HUES48 (cell line): ENCODE data around the gene C19orf85.
"Not testable (repeated sequence)": the region's sequence is repeated elsewhere in the genome, so short reads cannot be mapped to it uniquely, and the experiment has no call there.

Experiments
- H3K27ac ChIP-seq: one replicate; pipeline ENCODE4 v1.7.0; 2013; ENCODE audit warnings: low read depth, low read length, inconsistent platforms
- H3K27me3 ChIP-seq: 2 replicates; pipeline ENCODE4 v1.6.1; 2013; ENCODE audit warnings: mild to moderate bottlenecking, low read length; ENCODE audit not compliant: control insufficient read depth, insufficient read depth
- H3K36me3 ChIP-seq: 2 replicates; pipeline ENCODE4 v1.6.1; 2013; ENCODE audit warnings: low read length; ENCODE audit not compliant: control insufficient read depth, insufficient read depth
- H3K4me1 ChIP-seq: 2 replicates; pipeline ENCODE4 v1.6.1; 2013; ENCODE audit warnings: mild to moderate bottlenecking, low read length; ENCODE audit not compliant: control insufficient read depth, insufficient read depth
- H3K4me3 ChIP-seq: 2 replicates; pipeline ENCODE4 v1.5.1; 2013; ENCODE audit warnings: mild to moderate bottlenecking, low read depth, low read length
- H3K9ac ChIP-seq: 2 replicates; pipeline ENCODE4 v1.6.1; 2013; ENCODE audit warnings: mild to moderate bottlenecking, low read depth, low read length, moderate library complexity
- H3K9me3 ChIP-seq: 2 replicates; pipeline ENCODE4 v1.6.1; 2013; ENCODE audit warnings: low read length; ENCODE audit not compliant: control insufficient read depth, insufficient read depth

C19orf85 gene

DNA sequence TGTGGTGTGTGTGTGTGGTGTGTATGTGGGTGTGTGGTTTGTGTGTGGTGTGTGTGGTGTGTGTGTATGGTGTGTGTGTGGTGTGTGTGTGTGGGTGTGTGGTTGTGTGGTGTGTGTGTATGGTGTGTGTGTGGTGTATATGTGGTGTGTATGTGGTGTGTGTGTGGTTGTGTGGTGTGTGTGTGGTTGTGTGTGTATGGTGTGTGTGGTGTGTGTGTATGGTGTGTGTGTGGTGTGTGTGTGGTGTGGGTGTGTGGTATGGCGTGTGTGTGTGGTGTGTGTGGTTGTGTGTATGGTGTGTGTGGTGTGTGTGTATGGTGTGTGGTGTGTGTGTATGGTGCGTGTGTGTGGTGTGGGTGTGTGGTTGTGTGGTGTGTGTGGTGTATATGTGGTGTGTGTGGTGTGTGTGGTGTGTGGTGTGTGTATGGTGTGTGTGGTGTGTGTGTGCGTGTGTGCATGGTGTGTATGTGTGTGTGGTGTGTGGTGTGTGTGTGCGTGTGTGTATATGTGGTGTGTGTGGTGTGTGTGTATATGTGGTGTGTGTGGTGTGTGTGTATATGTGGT is 30.1 kb downstream of the C19orf85 start:
- no peaks in the 10 kb centered on the region for H3K4me1 ChIP-seq
- H3K27ac ChIP-seq: no peak overlapping the region
- H3K27me3 ChIP-seq: peaks cover 15% of the 10 kb centered on the region
- no peak overlapping the region for H3K4me3 ChIP-seq
- H3K36me3 ChIP-seq: no peaks in the 10 kb centered on the region
- H3K9ac ChIP-seq: no peak overlapping the region
- H3K9me3 ChIP-seq: no peaks in the 10 kb centered on the region

DNA sequence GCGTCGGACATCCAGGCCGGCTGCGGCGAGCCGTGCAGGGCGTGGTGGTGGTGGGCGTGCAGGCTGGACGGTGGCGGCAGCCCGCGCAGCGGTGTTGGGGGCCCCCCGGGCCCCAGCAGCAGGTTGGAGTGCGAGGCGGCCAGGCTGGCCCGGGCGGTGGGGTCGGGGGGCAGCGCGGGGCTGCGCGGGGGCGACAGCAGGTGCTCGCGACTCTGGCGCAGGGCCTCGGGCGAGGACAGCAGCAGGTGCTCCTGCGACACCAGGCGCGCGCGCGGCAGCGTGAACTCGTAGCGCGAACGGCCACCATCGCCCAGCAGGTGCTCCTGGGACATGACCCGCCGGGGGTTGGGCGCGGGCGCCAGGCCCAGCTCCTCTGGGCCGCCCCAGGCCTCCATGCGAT is 31.3 kb downstream of the C19orf85 start:
- H3K9me3 ChIP-seq: no peaks in the 10 kb centered on the region
- no peak overlapping the region for H3K27ac ChIP-seq
- 0 out of 2 replicates have a peak, but pooled peaks cover 3% of the 10 kb centered on the region for H3K4me1 ChIP-seq
- H3K4me3 ChIP-seq: no peak overlapping the region
- H3K9ac ChIP-seq: no peak overlapping the region
- no peaks in the 10 kb centered on the region for H3K36me3 ChIP-seq
- peaks cover 3% of the 10 kb centered on the region; the same call in 1 of the 2 replicates for H3K27me3 ChIP-seq

DNA sequence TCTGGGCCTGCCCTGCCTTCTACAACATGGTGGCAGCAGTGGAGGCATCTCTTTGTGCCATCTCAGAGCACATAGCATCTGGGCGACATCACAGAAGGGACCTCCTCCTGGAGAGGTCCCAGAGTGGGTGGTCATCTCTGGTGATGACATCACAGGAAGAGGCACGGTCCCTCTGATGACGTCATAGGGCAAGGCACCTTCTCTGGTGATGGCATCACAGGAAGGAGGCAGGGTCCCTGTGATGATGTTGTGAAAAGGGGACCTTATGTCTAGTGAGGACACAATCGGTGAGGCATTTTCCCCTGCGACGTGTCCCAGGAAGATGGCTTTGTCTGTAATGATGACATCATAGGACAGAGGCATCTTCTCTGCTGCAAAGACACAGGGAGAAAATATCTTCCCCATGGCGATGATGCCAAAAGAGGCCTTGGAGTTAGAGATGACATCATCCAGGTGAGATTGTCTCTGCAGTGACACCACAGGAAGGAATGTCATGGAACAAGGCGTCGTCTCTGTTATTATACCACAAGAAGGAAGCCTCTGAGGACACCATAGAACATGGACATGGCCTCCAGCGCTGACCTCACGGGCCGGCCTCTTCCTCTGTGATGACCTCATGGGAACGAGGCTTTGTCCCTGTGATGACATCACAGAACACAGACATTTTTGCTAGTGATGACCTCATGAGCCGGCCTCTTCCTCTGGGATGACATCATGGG is 32.2 kb downstream of the C19orf85 start:
- H3K27me3 ChIP-seq: no peaks in the 10 kb centered on the region
- H3K4me1 ChIP-seq: 0 out of 2 replicates have a peak, but pooled peaks cover 3% of the 10 kb centered on the region
- no peak overlapping the region for H3K9ac ChIP-seq
- H3K36me3 ChIP-seq: no peaks in the 10 kb centered on the region
- no peaks in the 10 kb centered on the region for H3K9me3 ChIP-seq
- no peak overlapping the region for H3K27ac ChIP-seq
- no peak overlapping the region for H3K4me3 ChIP-seq

DNA sequence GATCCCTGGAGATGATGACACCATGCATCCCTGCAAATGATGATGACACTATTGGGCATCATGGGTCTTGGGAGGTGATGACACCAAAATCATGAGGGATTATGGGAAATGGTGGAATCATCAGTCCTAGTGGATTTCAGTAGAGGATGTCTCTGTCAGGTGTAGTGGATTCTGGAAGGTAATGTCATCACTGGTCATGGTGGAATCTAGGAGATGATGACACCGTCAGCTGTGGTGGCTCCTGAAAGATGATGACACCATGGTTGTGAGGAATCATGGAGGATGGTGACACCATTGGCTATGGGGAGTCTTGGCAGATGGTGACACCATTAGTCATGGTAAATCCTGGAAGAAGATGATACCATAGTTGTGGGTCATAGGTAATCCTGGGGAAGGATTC is 33.4 kb downstream of the C19orf85 start:
- Histone ChIP-seq H3K4me1 (0 out of 2 replicates have a peak, but pooled peaks cover 3% of the 10 kb centered on the region), H3K4me3 (no peak overlapping the region), H3K36me3 (no peaks in the 10 kb centered on the region), H3K9ac (no peak overlapping the region), H3K9me3 (no peaks in the 10 kb centered on the region), H3K27ac (no peak overlapping the region), H3K27me3 (no peaks in the 10 kb centered on the region; the same call in 1 of the 2 replicates)

DNA sequence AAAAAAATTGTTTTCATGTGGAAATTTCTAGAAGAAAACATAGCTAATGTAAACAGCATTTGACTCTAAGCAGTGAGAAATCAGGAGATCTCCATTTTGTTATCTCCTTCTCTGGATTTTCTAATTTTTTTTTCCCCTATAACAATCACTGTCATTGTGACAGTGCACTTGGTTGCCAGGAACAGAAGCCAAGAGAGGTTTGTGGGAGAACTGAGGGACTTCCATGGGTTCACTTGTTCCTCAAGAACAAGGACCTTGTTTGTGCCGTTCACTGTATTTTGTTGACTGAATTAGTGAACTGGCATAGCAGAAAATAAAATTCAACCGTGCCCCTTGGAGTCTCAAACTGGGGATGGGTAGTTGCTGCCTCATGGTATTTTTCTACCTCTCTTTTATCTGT is 38.5 kb downstream of the C19orf85 start:
- Histone ChIP-seq H3K9me3 (no peaks in the 10 kb centered on the region), H3K4me3 (no peak overlapping the region), H3K4me1 (0 out of 2 replicates have a peak, but pooled peaks cover 3% of the 10 kb centered on the region), H3K36me3 (no peaks in the 10 kb centered on the region), H3K27me3 (no peaks in the 10 kb centered on the region; the same call in 1 of the 2 replicates), H3K9ac (no peak overlapping the region), H3K27ac (no peak overlapping the region)

DNA sequence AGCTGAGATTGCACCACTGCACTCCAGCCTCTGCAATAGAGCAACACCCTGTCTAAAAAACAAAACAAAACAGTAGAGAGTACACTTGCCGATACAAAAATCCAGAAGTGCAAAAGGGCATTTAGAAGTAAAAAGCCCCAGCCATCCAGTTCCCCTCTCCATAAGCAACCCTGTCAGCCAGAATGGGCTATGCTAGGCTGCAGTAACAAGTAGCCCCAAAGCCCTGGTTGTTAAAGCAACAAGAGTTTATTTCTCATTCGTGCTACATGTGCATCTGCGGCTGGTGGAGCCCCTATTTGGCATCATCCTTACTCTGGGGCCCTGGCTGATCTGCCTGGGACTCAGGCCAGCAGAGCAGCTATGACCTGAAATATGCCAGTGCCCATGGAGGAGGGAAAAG is 40.0 kb downstream of the C19orf85 start:
- Histone ChIP-seq H3K9me3 (no peaks in the 10 kb centered on the region), H3K27me3 (no peaks in the 10 kb centered on the region; the same call in 1 of the 2 replicates), H3K27ac (no peak overlapping the region), H3K9ac (no peak overlapping the region), H3K4me3 (no peak overlapping the region), H3K36me3 (no peaks in the 10 kb centered on the region), H3K4me1 (0 out of 2 replicates have a peak, but pooled peaks cover 3% of the 10 kb centered on the region)

DNA sequence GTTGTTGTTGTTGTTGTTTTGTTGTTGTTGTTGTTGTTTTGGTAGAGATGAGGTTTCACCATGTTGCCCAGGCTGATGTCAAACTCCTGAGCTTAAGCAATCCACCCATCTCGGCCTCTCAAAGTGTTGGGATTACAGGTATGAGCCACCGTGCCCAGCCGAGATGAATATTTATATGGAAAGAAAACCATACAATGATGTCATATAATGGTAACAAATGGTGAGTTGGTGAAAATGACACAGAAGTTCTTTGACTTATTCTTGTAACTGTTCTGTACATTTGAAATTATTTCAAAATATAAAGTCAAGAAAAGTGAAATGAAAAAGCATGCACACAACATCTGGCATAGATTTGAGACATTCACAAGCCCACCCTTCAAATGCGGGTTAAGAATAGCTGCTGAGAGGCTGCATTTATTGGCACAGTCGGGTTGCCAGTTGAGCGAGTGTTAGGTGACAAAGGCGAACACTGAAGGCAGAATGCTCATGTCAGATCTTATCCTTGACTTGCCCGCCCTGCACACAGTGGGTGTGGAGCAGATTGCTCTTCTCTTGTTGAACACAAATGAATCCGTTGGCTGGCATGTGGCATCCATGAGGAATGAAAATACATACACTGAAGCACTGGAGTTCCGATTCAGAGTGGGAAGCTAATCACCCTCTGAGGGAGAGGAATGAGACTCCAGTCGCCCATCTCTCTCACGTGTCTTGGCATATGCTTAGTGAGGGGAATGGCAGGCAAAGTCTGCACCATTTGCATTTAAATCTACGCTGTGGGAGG is 41.1 kb downstream of the C19orf85 start:
- no peaks in the 10 kb centered on the region for H3K4me1 ChIP-seq
- no peak overlapping the region for H3K4me3 ChIP-seq
- no peak overlapping the region for H3K27ac ChIP-seq

DNA sequence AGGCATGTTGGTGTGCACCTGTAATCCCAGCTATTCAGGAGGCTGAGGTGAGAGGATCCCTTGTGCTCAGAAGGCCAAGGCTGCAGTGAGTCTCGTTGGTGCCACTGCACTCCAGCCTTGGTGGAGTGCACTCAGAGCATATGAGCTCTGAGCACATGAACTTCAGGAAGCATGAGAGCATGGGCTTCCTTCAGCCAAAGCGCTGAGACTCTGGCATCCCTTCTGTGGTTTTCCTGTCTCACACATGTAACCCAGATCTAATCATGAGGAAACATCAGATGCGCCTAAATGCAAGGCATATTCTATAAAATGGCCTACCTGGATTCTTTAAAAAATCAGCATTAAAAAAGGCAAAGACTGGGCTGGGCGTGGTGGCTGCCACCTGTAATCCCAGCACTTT is 43.3 kb downstream of the C19orf85 start:
- not testable (repeated sequence) for H3K27ac ChIP-seq, H3K9ac ChIP-seq, H3K27me3 ChIP-seq, H3K36me3 ChIP-seq, H3K4me1 ChIP-seq, H3K9me3 ChIP-seq, H3K4me3 ChIP-seq

More for the DNA sequence above, 41.1 kb downstream of the C19orf85 start:
- H3K27me3 ChIP-seq: peaks cover 2% of the 10 kb centered on the region; the same call in 1 of the 2 replicates
- no peaks in the 10 kb centered on the region for H3K36me3 ChIP-seq
- H3K9me3 ChIP-seq: no peaks in the 10 kb centered on the region
- no peak overlapping the region for H3K9ac ChIP-seq

DNA sequence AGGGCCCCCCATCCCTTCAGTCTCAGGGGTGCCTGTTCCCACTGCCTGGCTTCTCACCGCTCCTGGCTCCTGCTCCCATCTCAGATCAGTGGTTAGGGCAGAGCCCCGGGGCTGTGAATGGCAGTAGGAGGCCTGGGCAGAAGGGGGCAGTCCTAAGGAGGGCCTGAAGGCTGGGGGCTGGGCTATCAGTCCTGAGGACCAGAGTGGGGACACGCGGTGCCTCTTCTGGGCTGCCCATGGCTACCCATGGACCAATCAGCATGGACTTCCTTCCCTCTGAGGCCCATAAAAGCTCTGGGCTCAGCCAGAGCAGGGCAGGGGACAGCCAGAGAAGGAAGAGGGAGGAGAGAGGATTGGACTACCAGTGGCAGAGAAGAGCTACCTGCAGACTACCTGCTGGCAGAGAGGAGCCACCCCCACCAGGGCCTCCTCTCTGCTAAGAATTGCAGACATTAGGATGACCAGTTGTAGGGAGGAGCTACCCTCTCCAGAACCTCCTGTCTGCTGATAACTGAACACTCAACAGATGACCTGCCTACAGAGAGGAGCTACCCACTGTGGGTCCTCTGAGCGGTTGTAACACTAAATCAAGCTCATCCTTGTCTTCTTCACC is 44.8 kb downstream of the C19orf85 start:
- no peak overlapping the region for H3K9ac ChIP-seq
- H3K27me3 ChIP-seq: 0 out of 2 replicates have a peak, but pooled peaks cover 3% of the 10 kb centered on the region
- no peaks in the 10 kb centered on the region for H3K9me3 ChIP-seq
- H3K4me3 ChIP-seq: no peak overlapping the region
- H3K27ac ChIP-seq: no peak overlapping the region
- H3K36me3 ChIP-seq: no peaks in the 10 kb centered on the region
- H3K4me1 ChIP-seq: no peaks in the 10 kb centered on the region

DNA sequence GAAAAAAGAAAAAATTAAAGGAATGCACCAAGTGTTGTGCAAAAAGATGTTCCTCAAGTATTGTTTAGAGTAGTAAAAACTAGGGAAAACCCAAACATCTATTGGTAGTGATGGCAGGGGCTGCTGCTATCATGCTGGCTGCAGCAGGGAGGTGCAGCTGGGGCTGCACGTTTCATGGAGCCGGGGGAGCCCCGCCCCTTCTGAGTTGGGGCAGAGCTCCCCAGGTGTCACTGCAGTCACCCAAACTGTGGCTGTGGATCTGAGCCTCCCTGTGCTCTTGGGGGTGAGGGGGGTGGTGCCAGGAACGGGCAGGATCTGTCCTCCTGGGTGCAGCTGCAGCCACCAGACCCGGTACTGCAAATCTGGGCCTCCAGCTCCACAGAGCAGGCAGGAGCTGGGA is 45.4 kb downstream of the C19orf85 start:
- Histone ChIP-seq H3K9me3 (no peaks in the 10 kb centered on the region), H3K4me3 (no peak overlapping the region), H3K27me3 (0 out of 2 replicates have a peak, but pooled peaks cover 3% of the 10 kb centered on the region), H3K4me1 (no peaks in the 10 kb centered on the region), H3K27ac (no peak overlapping the region), H3K36me3 (no peaks in the 10 kb centered on the region), H3K9ac (no peak overlapping the region)
